AG04450 (cell line): ENCODE results near the gene CA7. TPM values are rescaled to one million over a fixed set of nuclear protein-coding genes. Genes with fewer than 3 reads are reported as not detected.

ENCODE experiments used
- CTCF ChIA-PET: fragments of 300-600, 350-600 bp; formaldehyde crosslinking; extraction: SDS; loops from one replicate; lab custom pipeline; 2022; ENCODE audit warnings: antibody characterized with exemption, inconsistent platforms; lab: Charles Lee
- POLR2A ChIA-PET: fragments of 350-600 bp; formaldehyde crosslinking; extraction: SDS; loops from one replicate; lab custom pipeline; 2021; ENCODE audit warnings: antibody characterized with exemption, inconsistent platforms; lab: Yijun Ruan, JAX
- DNase-seq: peaks from one replicate; pipeline ENCODE4 v3.0.0-alpha.2; 2011; ENCODE audit warnings: low read depth, low spot score
- H3K27ac ChIP-seq: one replicate; pipeline ENCODE4 v1.5.1; 2012; ENCODE audit warnings: low read depth, low read length, control low read depth
- H3K27me3 ChIP-seq: one replicate; pipeline ENCODE4 v1.6.0; 2012; ENCODE audit warnings: low read length; ENCODE audit not compliant: control insufficient read depth, insufficient read depth
- H3K4me3 ChIP-seq: 2 replicates; pipeline ENCODE4 v1.5.1; 2011; ENCODE audit warnings: mild to moderate bottlenecking, low read depth, low read length, control low read depth
- H3K9me3 ChIP-seq: 2 replicates; pipeline ENCODE4 v1.5.1; 2012; ENCODE audit warnings: low read length; ENCODE audit not compliant: control insufficient read depth, insufficient read depth
- CTCF ChIP-seq: IDR thresholded peaks from 2 replicates; pipeline ENCODE4 v1.5.1; 2011; ENCODE audit warnings: low read depth, low read length, control low read depth, inconsistent platforms
- polyA plus RNA-seq: library from polyadenylated mRNA; depleted of rRNA; stranded (reverse); fragments of >200 nt; gene quantifications from 2 replicates; pipeline ENCODE4 v1.2.3, GENCODE V29; 2011

The CA7 gene
- polyA plus RNA-seq, 1 experiment, result not detected

GRCh38 chr16:66802159-66802558, 42.1 kb upstream of the CA7 start:
- no peak for DNase-seq
- Histone ChIP-seq H3K27me3 (no peaks in the 10 kb centered on the region), H3K9me3 (peaks cover 9% of the 10 kb centered on the region; the same call in 1 of the 2 replicates), H3K4me3 (no peak overlapping the region), H3K27ac (no peak overlapping the region)
- TF ChIP-seq CTCF, result no peak
- POLR2A ChIA-PET, result no interaction called here
- CTCF ChIA-PET, result no interaction called here

- H3K9me3 ChIP-seq, result no peaks in the 10 kb centered on the region
- no peak for TF ChIP-seq CTCF
- H3K27me3 ChIP-seq, result no peaks in the 10 kb centered on the region
- ChIA-PET CTCF (interaction anchor here (0.6 to 3.5 kb wide), 2 partner anchors 17 to 21 kb away, joined by 3 to 24 read pairs; partner anchors contain the start of gene NAE1), POLR2A (no interaction called here)
- no peak for DNase-seq
- H3K27ac ChIP-seq, result no peak overlapping the region
- H3K4me3 ChIP-seq, result no peak overlapping the region
Observed at GRCh38 chr16:66809765-66810164, 34.4 kb upstream of the CA7 start.

GRCh38 chr16:66810391-66810790, 33.8 kb upstream of the CA7 start:
- Histone ChIP-seq H3K27me3 (no peaks in the 10 kb centered on the region), H3K27ac (no peak overlapping the region), H3K4me3 (no peak overlapping the region), H3K9me3 (no peaks in the 10 kb centered on the region)
- no peak for DNase-seq
- ChIA-PET POLR2A (no interaction called here), CTCF (interaction anchor here (0.6 to 3.5 kb wide), 2 partner anchors 18 to 20 kb away, joined by 3 to 24 read pairs; partner anchors contain the start of gene NAE1)
- no peak for TF ChIP-seq CTCF

- no peaks in the 10 kb centered on the region for H3K27me3 ChIP-seq
- H3K9me3 ChIP-seq, result no peaks in the 10 kb centered on the region
- no peak overlapping the region for H3K27ac ChIP-seq
- CTCF ChIA-PET, result interaction anchor here (3.5 kb wide), 1 partner anchor 19 kb away, joined by 24 read pairs; the partner anchor contains the start of gene NAE1
- POLR2A ChIA-PET, result no interaction called here
- no peak for DNase-seq
- no peak overlapping the region for H3K4me3 ChIP-seq
- TF ChIP-seq CTCF, result no peak
Observed at GRCh38 chr16:66811043-66811442, 33.2 kb upstream of the CA7 start.

DNA sequence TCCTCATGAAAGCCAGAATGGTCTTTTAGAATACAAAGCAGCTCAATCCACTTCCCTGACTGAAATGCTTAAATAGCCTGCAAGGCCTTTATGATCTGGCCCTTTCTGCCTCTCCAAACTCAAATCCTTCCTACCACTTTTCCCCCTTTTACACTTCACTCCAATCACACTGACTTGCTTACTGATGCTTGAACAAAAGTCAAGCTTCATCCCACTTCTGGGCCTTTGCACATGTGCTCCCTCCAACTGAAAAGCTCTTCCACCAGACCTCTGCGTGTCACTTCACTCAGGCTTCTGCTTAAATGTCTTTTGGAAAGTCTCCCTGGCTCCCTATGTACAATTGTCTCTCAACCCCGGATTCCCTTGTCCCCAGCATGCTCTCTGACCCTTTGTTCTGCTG, 29.5 kb upstream of the CA7 start:
- ChIA-PET POLR2A (no interaction called here), CTCF (interaction anchor here (0.7 to 6.7 kb wide), 3 partner anchors 8 to 53 kb away, joined by 3 to 69 read pairs (median 3); partner anchors contain the start of gene NAE1)
- no peak overlapping the region for H3K4me3 ChIP-seq
- H3K9me3 ChIP-seq, result no peaks in the 10 kb centered on the region
- no peak overlapping the region for H3K27ac ChIP-seq
- TF ChIP-seq CTCF, result no peak
- no peak for DNase-seq
- H3K27me3 ChIP-seq, result no peaks in the 10 kb centered on the region
